HepG2 (cell line): ENCODE measurements around the gene SBK1. TPM values are rescaled to one million over a fixed set of nuclear protein-coding genes. Genes with fewer than 3 reads are reported as not detected.

ENCODE experiments used
- ATAC-seq: fragments of 200-7000 bp; cut with Tn5 transposase; 3 replicates; pipeline ENCODE4 v1.9.1; 2020; ENCODE audit warnings: mild to moderate bottlenecking, moderate library complexity
- BruUV-seq: library from RNA; stranded (reverse); fragments of 400-500 nt; replicated peaks from 2 replicates; lab custom pipeline; 2021; lab: Mats Ljungman, UMichigan
- CTCF ChIA-PET: fragments of 300-600 bp; formaldehyde crosslinking; extraction: SDS; loops from one replicate; lab custom pipeline; 2021; ENCODE audit warnings: low total read pairs, inconsistent platforms, low intra/inter-chr PET ratio; lab: Yijun Ruan, JAX
- POLR2A ChIA-PET: fragments of 350-600 bp; sonication (Branson Sonifier 250); formaldehyde crosslinking; loops from one replicate; lab custom pipeline; 2020; ENCODE audit warnings: antibody characterized with exemption, inconsistent platforms; lab: Yijun Ruan, JAX
- DNase-seq: peaks from one replicate; pipeline ENCODE4 v3.0.0-alpha.2; 2015; ENCODE audit warnings: low spot score
- FAIRE-seq: peaks from 3 replicates; lab custom pipeline; 2011; peaks lifted over from hg19 to GRCh38; lab: Jason Lieb, UNC
- H2AFZ ChIP-seq: one replicate; pipeline ENCODE4 v1.6.1; 2011; ENCODE audit warnings: low read length, inconsistent platforms
- H3K27ac ChIP-seq: fragments of 300-600 bp; 3 replicates; pipeline ENCODE4 v1.8.0; 2011; ENCODE audit warnings: mixed run types, mild to moderate bottlenecking, mixed read lengths, low read length, inconsistent platforms; ENCODE audit not compliant: insufficient read depth; ENCODE audit errors: extremely low read length
- H3K27me3 ChIP-seq, 2 experiments: fragments of 200-600 bp in 1 of 2; 2 replicates in 1 of 2; 3 replicates in 1 of 2; pipeline versions ENCODE4 v1.6.0 to v1.8.0; 2011; ENCODE audit warnings: low read length in 2 of 2, mild to moderate bottlenecking in 2 of 2, moderate library complexity in 2 of 2, inconsistent platforms in 1 of 2; ENCODE audit not compliant: insufficient read depth in 2 of 2, control insufficient read depth in 1 of 2
- H3K36me3 ChIP-seq, 2 experiments: fragments of 200-600 bp in 1 of 2; replicated peaks in 1 of 2; 2 replicates in 1 of 2; 3 replicates in 1 of 2; pipeline versions ENCODE4 v1.5.1 to v1.8.0; 2011; ENCODE audit warnings: low read length in 2 of 2, inconsistent platforms in 1 of 2; ENCODE audit not compliant: insufficient read depth in 2 of 2, control insufficient read depth in 1 of 2
- H3K4me1 ChIP-seq: 2 replicates; pipeline ENCODE4 v1.5.1; 2012; ENCODE audit warnings: low read length, inconsistent platforms; ENCODE audit not compliant: insufficient read depth
- H3K4me2 ChIP-seq: 2 replicates; pipeline ENCODE4 v1.6.0; 2011; ENCODE audit warnings: low read depth, low read length, inconsistent platforms
- H3K4me3 ChIP-seq, 3 experiments: fragments of 200-600 bp in 1 of 3; sonication (generic), shearing (Covaris generic) in 1 of 3; replicated peaks in 1 of 3; 2 replicates each; pipeline ENCODE4 v1.5.1; 2011 to 2016; ENCODE audit warnings: low read length in 3 of 3, inconsistent platforms in 2 of 3, low read depth in 2 of 3, mild to moderate bottlenecking in 2 of 3, control low read depth in 1 of 3, mixed read lengths in 1 of 3; ENCODE audit not compliant: insufficient read depth in 1 of 3
- H3K79me2 ChIP-seq: one replicate; pipeline ENCODE4 v1.6.1; 2011; ENCODE audit warnings: low read length, inconsistent platforms; ENCODE audit not compliant: insufficient read depth
- H3K9ac ChIP-seq: 2 replicates; pipeline ENCODE4 v1.6.0; 2011; ENCODE audit warnings: mild to moderate bottlenecking, low read depth, low read length, inconsistent platforms; ENCODE audit not compliant: insufficient read depth
- H3K9me3 ChIP-seq: 2 replicates; pipeline ENCODE4 v1.5.1; 2012; ENCODE audit warnings: mild to moderate bottlenecking, low read length
- H4K20me1 ChIP-seq: 2 replicates; pipeline ENCODE4 v1.6.0; 2011; ENCODE audit warnings: inconsistent platforms, mild to moderate bottlenecking, low read length, moderate library complexity; ENCODE audit not compliant: insufficient read depth
- ASH2L ChIP-seq: fragments of 300-600, 200-600 bp; sonication (generic); IDR thresholded peaks from 2 replicates; pipeline ENCODE4 v1.7.0; 2017; ENCODE audit warnings: low read depth, mild to moderate bottlenecking, moderate library complexity, mixed read lengths, low read length; ENCODE audit not compliant: insufficient read length
- NFRKB ChIP-seq: fragments of 450-650 bp; IDR thresholded peaks from 2 replicates; pipeline ENCODE4 v1.6.1; 2017
- NRL ChIP-seq: sonication (generic); formaldehyde crosslinking; IDR thresholded peaks from 2 replicates; pipeline ENCODE4 v1.5.0; 2020; ENCODE audit warnings: missing genetic modification reagents, mild to moderate bottlenecking, moderate library complexity, borderline replicate concordance
- RFX3 ChIP-seq: IDR thresholded peaks from 2 replicates; pipeline ENCODE4 v1.6.1; 2016; ENCODE audit warnings: missing biosample characterization, missing genetic modification reagents
- TSC22D2 ChIP-seq: sonication (generic); formaldehyde crosslinking; IDR thresholded peaks from 2 replicates; pipeline ENCODE4 v1.5.1; 2020; ENCODE audit warnings: missing genetic modification reagents, mild to moderate bottlenecking, borderline replicate concordance
- ZNF337 ChIP-seq: sonication (generic); formaldehyde crosslinking; IDR thresholded peaks from 2 replicates; pipeline ENCODE4 v1.5.1; 2020; ENCODE audit warnings: missing genetic modification reagents, low read depth, mild to moderate bottlenecking, borderline replicate concordance
- ZNF570 ChIP-seq: sonication (generic); formaldehyde crosslinking; IDR thresholded peaks from 2 replicates; pipeline ENCODE4 v1.4.0; 2020; ENCODE audit warnings: mild to moderate bottlenecking, missing genetic modification reagents, borderline replicate concordance
- ZNF670 ChIP-seq: sonication (generic); formaldehyde crosslinking; IDR thresholded peaks from 2 replicates; pipeline ENCODE4 v1.8.0; 2022; ENCODE audit warnings: mild to moderate bottlenecking, missing genetic modification reagents, borderline replicate concordance
- ZNF772 ChIP-seq: sonication (generic); formaldehyde crosslinking; IDR thresholded peaks from 2 replicates; pipeline ENCODE4 v1.5.0; 2020; ENCODE audit warnings: mild to moderate bottlenecking, missing genetic modification reagents
- WGBS: methylation state at CpG from one replicate; pipeline ENCODE4 v1.1.6; 2017; ENCODE audit warnings: low lambda C conversion rate; 5-methylcytosine and 5-hydroxymethylcytosine counted together
- in situ Hi-C: cut with HindIII; loops from 2 replicates; pipeline ENCODE4 v1.10.0; 2017; ENCODE audit warnings: low pct_unique_long_range_greater_than_20kb; ENCODE audit not compliant: extremely low pct_ligation_motif_present
- intact Hi-C: fragments of 100-400 bp; cut with micrococcal nuclease; formaldehyde crosslinking; loops from one replicate; pipeline ENCODE4 v1.10.0; 2022; ENCODE audit not compliant: unreplicated experiment
- polyA plus RNA-seq, 8 experiments: library from polyadenylated mRNA; depleted of rRNA in 3 of 8; stranded (reverse) in 7 of 8; unstranded in 1 of 8; fragments of >200 nt; fragmentation: Illumina TruSeq in 4 of 8; extraction: Trizol in 4 of 8; gene quantifications; 2 replicates each; pipeline versions ENCODE4 v1.2.1 to v1.2.3, GENCODE V29; 2011 to 2016; ENCODE audit warnings: low read depth in 4 of 8, missing spikeins in 1 of 8, mixed read lengths in 1 of 8; ENCODE audit not compliant: insufficient read depth in 1 of 8
- total RNA-seq, 5 experiments: library from RNA; depleted of rRNA; stranded (reverse); fragments of >200 nt; fragmentation: Illumina TruSeq; extraction: Trizol; gene quantifications; 2 replicates each; pipeline ENCODE4 v1.2.3, GENCODE V29; 2016; ENCODE audit warnings: low read depth in 1 of 5
- TF ChIP-seq, protein P1 (sequence below): fragments of 450-650 bp; IDR thresholded peaks from 2 replicates; pipeline ENCODE4 v1.6.1; 2017; ENCODE audit warnings: mild to moderate bottlenecking
- TF ChIP-seq, protein P2 (sequence below): IDR thresholded peaks from 2 replicates; pipeline ENCODE4 v1.6.1; 2016; ENCODE audit warnings: missing compliant biosample characterization, missing genetic modification reagents, borderline replicate concordance

The SBK1 gene
- total and polyA plus RNA-seq, 2 of the 13 experiments (the other 11 are each of a cell fraction or from before 2014, with no cell fraction given) = 0.15 to 0.17 TPM

DNA sequence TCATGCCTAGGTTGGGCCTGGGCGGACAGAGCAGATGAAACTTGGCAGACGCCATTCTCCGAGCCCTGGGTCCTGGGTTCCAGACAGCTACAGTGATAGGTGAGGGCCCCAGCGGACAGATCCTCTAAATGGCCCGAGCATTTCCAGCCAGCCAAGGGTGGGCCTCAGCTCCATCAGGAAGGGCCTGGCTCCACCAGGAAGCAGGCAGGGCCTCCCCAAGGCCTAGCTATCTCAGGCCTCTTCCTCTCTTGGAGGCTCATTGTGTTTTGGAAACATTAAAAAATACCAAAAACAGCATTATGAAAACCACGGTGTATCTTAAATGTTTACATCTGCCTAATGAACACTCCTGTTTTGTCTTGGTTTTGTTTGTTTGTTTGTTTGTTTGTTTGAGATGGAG lies 38.2 kb upstream of the SBK1 start:
- H3K9ac ChIP-seq = no peak overlapping the region
- intact Hi-C loops (no loop called here), in situ Hi-C loops (loop anchor here (10.0 kb wide), 1 partner anchor 61 kb away; no protein-coding TSS in a partner anchor)
- no peak for DNase-seq
- CTCF ChIA-PET = no interaction called here
- BruUV-seq = no TSS peak
- H2AFZ ChIP-seq = no peak overlapping the region
- no peaks in the 10 kb centered on the region for H3K79me2 ChIP-seq
- H3K4me3 ChIP-seq = no peak overlapping the region
- no peak overlapping the region for H3K4me2 ChIP-seq
- H4K20me1 ChIP-seq = no peaks in the 10 kb centered on the region
- H3K27ac ChIP-seq = no peak overlapping the region
- WGBS = 35% methylated on average over 4 of the region's 6 CpGs
- H3K27me3 ChIP-seq = peaks cover 4 to 29% of the 10 kb centered on the region in 2 experiments; a peak in 4 of 5 replicates
- H3K4me1 ChIP-seq = no peaks in the 10 kb centered on the region
- no peaks in the 10 kb centered on the region for H3K36me3 ChIP-seq
- FAIRE-seq = no peak
- H3K9me3 ChIP-seq = no peaks in the 10 kb centered on the region
- POLR2A ChIA-PET = no interaction called here
- no peak for ATAC-seq
- TF ChIP-seq NRL (CRISPR knock-in tag) (no peak), ZNF337 (CRISPR knock-in tag) (no peak), ASH2L (no peak), ZNF570 (CRISPR knock-in tag) (no peak), ZNF772 (CRISPR knock-in tag) (no peak), NFRKB (no peak), RFX3 (no peak), TSC22D2 (no peak), ZNF670 (CRISPR knock-in tag) (no peak)
- TF ChIP-seq, protein P1, sequence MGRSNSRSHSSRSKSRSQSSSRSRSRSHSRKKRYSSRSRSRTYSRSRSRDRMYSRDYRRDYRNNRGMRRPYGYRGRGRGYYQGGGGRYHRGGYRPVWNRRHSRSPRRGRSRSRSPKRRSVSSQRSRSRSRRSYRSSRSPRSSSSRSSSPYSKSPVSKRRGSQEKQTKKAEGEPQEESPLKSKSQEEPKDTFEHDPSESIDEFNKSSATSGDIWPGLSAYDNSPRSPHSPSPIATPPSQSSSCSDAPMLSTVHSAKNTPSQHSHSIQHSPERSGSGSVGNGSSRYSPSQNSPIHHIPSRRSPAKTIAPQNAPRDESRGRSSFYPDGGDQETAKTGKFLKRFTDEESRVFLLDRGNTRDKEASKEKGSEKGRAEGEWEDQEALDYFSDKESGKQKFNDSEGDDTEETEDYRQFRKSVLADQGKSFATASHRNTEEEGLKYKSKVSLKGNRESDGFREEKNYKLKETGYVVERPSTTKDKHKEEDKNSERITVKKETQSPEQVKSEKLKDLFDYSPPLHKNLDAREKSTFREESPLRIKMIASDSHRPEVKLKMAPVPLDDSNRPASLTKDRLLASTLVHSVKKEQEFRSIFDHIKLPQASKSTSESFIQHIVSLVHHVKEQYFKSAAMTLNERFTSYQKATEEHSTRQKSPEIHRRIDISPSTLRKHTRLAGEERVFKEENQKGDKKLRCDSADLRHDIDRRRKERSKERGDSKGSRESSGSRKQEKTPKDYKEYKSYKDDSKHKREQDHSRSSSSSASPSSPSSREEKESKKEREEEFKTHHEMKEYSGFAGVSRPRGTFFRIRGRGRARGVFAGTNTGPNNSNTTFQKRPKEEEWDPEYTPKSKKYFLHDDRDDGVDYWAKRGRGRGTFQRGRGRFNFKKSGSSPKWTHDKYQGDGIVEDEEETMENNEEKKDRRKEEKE = no peak
- TF ChIP-seq, protein P2, sequence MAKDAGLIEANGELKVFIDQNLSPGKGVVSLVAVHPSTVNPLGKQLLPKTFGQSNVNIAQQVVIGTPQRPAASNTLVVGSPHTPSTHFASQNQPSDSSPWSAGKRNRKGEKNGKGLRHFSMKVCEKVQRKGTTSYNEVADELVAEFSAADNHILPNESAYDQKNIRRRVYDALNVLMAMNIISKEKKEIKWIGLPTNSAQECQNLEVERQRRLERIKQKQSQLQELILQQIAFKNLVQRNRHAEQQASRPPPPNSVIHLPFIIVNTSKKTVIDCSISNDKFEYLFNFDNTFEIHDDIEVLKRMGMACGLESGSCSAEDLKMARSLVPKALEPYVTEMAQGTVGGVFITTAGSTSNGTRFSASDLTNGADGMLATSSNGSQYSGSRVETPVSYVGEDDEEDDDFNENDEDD (CRISPR knock-in tag) = no peak
